Midbrain (tissue), 1 donor: ENCODE data around the gene PDGFA.
"Not testable (repeated sequence)": the region's sequence is repeated elsewhere in the genome, so short reads cannot be mapped to it uniquely, and the experiment has no call there.

Experiments
- DNase-seq: peaks from one replicate; lab custom pipeline; 2025; lab: John Stamatoyannopoulos, UW

PDGFA gene

DNA sequence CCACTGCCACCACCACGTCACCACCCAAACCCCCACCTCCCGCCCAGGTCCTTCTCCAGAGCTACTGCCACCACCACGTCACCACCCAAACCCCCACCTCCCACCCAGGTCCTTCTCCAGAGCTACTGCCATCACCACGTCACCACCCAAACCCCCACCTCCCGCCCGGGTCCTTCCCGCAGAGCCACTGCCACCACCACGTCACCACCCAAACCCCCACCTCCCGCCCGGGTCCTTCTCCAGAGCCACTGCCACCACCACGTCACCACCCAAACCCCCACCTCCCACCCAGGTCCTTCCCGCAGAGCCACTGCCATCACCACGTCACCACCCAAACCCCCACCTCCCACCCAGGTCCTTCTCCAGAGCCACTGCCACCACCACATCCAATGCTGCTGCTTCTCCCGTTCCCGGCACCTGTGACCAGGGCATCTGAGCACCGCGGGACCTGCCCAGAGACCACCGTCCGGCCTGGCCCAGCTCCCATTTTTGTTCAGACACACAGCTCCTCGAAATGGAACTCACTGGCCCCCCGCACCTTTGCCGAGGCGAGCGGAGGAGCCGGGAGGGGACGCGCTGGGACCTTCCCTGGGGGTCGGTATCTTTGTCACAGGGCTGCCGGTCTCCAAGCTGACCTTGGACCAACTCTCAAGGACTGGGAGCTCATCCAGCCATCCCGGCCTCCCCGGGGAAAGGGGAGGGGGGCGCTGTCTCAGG is 32.7 kb upstream of the PDGFA start:
- DNase-seq = not testable (repeated sequence)

DNA sequence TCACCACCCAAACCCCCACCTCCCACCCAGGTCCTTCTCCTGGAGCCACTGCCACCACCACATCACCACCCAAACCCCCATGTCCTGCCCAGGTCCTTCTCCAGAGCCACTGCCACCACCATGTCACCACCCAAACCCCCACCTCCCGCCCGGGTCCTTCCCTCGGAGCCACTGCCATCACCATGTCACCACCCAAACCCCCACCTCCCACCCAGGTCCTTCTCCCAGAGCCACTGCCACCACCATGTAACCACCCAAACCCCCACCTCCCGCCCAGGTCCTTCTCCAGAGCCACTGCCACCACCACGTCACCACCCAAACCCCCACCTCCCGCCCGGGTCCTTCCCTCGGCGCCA is 31.9 kb upstream of the PDGFA start:
- not testable (repeated sequence) for DNase-seq

DNA sequence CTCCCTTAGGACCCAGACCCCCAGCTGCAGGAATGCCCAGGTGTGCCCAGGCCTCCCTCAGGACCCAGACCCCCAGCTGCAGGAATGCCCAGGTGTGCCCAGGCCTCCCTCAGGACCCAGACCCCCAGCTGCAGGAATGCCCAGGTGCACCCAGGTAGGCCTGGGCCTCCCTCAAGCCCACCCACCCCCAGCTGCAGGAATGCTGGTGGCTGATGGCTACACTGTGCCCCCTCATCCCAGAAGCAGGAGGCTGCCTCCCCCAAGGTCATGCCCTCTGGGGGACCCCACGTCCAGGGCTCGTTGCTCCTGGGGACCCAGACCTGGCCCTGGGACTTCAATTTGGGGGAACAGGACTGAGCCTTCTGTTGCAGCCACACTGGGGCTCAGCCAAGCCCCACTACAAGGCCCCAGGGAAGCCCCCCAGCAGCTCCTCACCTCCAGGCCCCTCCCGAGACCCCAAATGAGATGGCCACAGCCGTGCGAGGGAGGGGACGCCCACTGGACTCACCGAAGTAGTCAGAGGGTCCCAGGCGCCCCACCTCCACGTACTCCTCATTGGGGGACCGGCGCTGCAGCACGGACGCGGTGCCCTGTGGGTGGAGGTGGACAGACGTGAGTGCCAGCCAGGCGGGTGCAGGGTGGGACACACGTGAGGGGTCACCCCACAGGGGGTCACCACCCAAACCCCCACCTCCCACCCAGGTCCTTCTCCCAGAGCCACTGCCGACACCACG is 31.4 kb upstream of the PDGFA start:
- no peak for DNase-seq

DNA sequence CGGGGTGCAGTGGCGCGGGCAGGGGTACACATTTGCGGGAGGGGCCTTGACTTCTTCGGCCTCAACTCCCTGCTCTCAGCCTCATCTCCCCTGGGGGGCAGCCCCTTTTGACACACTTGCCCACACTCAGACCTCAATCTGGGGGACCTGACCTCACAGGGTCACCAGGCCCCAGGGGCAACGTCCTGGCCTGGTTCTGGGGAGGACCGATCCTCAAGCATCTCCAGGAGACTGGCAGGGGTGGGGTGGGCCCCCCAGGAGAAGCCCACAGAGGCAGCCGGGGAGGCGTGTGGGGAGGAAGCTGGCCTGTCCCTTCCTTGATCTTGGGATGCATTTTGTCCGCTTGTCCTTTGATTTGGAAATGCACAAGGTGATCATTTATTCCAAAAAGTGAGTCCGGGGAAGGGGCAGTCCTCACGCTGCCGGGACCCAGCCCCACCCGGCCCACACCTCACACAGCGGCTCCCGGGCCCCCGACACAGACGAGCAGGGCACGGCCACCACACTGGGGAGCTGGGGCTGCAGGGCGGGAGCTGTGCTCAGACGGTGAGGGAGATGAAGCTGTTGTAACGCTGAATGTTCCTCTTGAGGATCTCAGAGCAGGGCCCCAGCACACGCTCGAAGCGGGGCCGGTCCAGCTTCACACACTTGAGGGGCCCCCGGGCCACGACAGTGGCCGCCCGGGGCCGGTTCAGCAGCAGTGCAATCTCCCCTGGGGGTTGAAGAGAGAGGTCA is 30.4 kb upstream of the PDGFA start:
- DNase-seq = no peak

DNA sequence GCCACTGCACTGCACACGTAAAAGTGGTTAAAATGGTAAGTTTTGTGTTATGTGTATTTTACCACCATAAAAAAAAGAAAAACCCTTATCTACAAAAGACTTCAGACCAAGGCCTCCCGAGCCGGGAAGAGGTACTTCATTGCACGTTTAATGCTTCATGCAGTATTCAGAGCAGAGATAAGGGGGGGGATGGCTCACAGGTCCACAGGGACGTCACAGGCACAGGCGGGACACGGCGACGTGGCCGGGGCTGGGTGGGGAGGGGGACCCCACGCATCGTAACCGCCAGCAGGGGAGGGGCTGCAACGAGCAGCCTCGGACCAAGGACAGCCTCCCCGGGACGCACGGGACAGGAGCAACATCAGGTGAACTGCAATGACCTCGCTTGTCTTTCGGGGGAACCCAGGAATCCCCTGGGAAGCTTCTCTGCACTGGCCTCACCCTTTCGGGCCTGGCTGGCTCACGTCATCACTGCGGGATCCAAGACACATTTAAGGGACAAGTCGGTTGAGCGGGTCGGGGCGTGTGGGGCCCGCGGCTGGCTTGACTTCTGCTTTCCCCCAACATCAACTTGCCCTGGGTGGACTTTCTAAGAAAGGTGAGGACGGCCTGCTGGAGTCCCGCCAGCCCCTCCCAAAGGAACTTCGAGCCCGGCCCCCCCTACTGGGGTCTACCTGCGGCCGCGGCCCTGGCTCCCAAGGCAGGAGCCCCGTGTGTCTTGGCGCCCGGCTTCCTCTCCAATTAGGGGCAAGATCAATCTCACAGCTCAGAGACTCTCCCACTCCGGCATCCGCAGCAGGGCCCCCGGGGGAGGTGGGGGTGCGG is 29.6 kb upstream of the PDGFA start:
- no peak for DNase-seq

DNA sequence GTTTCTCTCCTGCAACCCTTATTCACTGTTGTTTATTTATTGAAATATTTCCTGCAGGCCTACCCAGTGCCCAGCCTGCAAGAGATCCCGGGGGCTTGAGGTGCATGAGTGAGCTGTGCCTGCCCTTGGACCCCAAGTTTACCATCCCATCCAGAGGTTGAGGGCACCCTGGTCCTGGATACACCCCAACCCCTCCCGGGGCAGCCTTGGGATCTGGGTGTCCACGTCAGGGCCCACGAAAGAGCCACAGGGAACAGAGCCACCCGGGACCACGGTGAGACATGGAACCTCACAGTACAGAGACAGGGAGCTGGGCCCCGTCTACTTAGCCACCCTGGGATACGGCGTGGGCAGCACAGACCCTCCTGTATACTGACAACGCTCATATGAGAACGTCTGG is 28.8 kb upstream of the PDGFA start:
- DNase-seq = no peak

DNA sequence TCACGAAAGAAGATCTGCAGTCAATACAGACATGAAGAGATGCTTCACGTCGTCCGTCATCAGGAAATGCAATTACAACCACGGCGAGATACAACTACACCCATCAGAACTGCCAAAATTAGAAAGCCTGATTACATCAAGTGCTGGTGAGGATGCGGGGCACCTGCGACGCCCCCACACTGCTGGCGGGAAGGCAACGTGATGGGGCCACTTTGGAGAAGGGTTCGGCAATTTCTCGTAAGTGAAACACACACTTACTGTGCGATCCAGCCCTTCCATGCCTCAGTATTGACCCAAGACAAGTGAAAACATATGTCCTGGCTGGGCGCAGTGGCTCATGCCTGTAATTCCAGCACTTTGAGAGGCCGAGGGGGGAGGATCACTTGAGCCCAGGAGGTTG is 25.8 kb upstream of the PDGFA start:
- no peak for DNase-seq

DNA sequence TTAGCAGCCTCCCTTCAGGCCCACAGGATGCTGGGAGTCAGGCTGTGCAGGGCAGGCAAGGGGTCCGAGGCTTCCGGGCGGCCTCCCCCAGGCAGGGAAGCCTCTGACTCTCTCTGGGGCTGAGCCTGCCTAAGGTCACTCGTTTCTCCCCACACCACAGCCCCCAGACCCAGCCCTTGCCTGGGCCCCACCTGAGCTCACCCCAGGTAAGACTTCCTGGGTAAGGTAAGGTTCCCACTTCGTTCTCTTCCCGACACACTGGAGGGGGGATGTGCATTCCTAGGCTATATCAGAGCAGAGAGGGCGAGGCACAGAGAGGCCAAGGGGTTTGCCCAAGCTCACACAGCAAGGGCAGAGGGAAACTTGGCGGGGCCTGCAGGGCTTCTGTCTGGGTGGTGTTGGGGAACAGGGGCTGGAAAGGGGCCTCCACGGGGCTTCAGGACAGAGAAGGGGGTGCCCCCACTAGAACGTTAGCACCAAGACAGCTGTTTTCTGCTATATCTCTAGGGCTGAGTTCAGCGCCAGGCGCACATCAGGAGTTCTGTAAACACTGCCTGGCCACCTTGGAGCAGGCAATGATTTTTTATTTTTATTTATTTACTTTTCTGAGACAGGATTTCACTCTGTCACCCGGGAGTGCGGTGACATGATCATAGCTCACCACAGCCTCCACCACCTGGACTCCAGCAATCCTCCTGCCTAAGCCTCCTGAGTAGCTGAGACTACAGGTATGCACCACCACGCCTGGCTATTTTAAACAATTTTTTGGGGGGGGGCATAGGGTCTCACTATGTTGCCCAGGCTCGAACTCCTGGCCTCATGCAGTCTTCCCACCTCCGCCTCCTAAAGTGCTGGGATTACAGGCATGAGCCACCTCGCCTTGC is 24.9 kb upstream of the PDGFA start:
- no peak for DNase-seq

DNA sequence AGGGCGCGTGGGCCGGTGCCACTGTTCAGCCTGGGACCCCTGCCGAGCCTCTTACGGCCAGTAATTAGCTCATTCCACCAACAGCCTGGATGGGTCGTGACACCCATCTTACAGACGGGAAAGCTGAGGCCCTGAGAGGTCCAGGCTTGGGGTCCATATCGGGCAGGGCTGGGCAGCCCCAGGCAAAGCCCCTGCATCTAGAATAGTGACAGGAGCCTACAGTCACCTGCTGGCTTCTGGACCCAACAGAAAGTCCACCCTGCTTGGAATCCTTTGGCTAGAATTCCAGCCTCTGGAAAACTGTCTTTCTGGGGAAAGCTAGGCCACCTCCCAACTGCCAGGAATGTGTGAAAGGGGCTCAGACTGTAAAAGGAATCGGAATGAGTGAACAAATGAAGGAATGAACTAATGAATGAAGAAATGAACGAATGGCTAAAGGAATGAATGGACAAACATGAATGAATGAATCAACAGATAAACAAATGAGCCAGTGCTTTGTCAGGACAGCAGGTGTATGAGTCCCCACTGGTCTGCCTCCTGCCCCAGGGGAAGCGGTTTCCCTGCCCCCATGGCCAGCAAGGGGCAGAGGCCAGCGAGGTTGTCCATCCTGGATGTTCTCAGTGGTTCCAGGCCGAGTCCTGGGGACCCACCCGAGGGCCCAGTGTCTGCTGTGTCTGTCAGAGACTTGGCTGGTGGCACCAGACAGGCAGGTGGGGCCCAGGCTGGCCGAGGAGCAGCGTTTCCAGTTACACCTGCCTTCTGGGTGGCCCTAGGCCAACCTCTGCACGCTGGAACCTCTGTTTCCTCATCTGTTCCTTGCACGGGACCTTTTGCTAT is 24.1 kb upstream of the PDGFA start:
- no peak for DNase-seq

DNA sequence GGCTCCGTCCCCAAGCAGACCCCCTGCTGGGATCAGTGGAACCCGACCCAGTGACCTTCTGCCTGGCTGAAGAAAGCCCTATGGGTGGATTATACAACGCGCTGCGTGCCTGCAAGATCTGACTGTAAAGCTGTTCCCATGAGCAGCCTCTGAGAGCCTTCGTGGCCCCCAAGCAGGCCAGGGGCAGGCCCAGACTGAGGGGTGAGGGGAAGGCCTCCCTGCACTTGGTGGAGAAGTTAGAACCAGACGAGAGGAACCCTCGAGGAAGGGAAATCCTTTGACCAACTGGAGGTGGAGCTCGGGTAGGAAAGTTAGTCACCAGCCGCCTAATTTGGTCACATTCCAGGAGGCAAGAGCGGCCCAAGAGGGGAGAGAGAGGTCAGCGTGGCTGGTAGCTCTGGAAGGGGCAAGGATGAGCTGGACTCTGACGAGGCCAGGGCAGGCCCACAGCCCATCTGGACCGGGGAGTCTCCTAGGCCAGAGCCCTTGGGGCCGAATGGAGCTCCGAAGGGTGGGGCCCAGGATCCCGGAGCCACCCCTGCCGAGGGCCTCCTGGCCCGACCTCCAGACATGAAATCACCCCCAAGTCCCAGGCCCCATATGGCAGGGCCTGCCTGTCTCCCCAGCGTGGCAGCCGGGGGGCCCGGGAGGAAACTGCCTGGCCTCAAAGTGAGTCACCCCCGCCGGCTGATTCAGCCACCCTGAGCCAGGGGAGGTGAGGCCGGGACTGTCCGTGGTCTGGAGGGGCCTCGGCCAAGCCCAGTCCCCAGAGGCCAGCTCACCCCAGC is 23.3 kb upstream of the PDGFA start:
- DNase-seq = no peak

DNA sequence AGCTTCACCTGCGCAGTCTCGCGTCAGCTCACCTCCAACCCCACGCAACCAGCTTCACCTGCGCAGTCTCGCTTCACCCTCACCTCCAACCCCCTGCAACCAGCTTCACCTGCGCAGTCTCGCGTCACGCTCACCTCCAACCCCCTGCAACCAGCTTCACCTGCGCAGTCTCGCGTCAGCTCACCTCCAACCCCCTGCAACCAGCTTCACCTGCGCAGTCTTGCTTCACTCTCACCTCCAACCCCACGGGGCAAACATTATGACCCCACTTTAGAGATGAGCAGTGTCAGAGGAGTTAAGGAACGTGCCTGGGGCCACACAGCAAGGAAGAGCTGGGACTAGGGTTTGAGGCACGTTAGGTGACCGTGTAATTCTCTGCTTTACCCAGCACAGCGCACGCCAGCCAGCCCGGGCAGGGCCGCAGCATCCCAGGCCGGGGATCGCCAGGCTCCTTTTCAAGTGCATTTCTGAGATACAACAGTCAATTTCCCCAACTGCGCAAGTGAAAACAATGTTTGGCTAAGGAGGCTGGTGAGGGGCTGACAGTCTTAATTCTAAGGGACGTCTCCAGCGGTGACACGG is 22.6 kb upstream of the PDGFA start:
- no peak for DNase-seq

DNA sequence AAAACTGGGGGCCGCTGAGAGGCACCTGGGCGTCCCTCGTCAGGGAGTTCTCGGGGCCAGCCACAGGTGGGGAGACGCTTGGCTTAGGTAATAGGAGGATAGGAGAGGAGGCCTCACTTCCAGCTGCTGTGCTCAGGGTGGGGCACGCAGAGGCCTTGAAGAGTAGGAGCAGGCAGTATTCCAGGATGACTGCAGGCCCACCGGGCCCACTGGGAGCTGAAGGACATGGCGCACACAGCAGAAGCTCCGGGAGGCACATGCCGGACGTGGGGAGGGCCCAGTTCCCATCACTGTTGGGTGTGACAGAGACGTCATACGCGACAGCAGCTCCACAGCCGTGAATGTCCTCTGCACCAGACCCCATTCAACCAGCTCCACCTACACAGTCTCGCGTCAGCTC is 22.0 kb upstream of the PDGFA start:
- no peak for DNase-seq

DNA sequence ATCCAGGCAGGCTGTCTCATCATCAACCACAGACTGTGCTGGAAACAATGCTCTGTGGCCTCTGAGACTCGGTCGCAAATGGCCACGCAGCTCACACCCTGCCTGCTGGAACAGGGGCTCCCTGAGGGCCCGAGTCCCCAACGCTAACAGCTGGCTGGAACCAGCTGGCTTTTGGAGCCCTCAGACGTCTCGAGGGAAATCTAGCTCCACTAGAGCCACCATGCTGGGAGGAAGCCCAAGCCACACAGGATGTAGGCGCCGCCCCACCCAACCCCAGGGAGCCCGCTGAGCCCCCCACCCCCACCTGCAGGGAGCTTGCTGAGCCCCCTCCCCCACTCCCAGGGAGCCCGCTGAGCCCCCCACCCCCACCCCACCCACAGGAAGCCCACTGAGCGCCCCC is 21.4 kb upstream of the PDGFA start:
- DNase-seq = no peak

DNA sequence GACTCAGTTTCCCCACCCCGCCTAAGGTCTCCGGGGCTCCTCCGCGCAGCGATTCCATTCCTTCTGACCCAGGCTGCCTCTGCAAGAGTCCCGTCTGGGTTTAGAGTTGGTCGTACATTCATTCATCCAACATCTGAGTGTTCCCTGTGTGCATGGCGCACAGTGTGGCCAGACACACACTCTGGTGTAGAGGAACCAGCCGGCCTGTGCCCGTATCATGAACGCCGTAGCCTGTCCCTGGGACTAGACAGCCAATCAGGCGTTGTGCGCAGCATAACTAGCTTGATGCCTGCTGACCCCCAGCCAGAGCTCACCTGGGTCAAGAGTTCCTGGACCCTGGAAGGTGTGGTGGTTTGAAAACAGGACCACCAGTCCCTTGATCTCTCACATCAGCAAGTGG is 20.9 kb upstream of the PDGFA start:
- no peak for DNase-seq

DNA sequence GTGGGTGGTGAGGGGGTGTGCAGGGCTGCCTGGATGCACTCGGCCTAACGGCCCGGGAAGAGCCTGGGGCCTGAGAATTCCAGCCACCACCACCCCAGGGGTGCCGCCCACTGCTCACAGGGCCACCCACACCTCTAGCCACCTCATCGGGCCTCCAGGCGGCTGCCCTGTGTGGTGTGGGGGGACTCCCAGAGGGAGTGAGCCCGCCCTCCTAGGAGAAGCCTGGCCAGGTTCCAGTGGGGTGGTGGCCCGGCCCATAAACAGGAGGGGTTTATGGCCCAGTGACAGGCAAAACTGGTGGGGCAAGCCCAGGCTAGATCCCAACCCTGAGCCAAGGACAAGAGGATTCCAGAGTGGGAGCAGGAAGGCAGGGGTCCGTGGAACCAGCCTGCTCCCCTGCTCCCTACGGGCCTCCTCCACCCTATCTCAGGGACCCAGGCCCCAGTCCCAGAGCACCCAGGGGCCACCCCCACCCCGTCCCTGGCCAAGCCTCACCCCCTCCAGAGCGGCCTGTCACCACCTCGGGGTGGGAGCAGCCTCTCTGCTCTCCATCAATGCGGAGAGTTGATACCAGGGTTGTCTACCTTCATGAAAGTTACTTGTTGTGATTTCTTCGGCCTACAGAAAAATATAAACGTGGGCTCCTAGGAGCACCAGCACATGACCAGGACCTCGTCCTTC is 20.2 kb upstream of the PDGFA start:
- no peak for DNase-seq

DNA sequence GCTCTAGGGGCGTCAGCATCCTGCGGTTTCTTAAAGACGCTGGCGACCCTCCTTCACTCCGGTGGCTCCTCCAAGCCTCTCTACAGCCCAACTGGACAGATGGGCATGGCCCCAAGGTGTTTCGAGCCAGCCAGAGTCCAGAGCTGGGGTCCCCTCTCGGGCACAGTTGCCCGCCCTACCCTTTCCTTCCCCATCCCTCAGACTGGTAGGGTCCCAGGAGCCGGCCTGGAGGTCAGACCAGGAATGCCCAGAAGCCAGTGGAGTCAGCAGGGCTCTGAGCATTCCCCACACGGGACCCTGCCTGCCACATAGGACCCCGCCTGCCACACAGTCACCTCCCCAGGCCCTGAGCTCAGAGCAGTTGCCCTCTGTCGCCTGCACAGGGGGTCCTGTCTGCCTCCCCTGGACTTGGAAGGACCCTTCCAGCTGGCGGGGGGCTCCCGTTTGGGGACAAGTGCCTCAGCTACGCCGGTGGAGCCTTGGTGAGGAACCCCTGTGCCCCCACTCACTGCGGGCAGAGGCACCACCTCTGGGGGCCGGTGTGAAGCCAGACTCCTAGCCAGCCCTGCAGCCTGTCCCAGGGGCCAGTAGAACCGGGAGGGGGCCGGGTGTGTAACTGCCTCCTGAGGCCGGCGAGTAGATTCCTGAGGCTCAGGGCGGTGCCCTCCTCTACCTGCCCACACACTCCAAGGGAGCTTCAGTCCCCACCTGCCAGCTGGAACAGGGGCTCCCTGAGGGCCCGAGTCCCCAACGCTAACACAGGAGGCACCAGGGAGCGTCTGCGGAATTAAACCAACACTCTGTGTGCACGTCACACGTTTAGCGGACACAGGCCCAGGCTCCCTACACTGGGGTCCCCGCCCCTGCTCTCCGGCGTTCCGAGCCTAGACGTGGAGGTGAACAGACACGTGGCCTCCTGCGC is 19.4 kb upstream of the PDGFA start:
- no peak for DNase-seq

DNA sequence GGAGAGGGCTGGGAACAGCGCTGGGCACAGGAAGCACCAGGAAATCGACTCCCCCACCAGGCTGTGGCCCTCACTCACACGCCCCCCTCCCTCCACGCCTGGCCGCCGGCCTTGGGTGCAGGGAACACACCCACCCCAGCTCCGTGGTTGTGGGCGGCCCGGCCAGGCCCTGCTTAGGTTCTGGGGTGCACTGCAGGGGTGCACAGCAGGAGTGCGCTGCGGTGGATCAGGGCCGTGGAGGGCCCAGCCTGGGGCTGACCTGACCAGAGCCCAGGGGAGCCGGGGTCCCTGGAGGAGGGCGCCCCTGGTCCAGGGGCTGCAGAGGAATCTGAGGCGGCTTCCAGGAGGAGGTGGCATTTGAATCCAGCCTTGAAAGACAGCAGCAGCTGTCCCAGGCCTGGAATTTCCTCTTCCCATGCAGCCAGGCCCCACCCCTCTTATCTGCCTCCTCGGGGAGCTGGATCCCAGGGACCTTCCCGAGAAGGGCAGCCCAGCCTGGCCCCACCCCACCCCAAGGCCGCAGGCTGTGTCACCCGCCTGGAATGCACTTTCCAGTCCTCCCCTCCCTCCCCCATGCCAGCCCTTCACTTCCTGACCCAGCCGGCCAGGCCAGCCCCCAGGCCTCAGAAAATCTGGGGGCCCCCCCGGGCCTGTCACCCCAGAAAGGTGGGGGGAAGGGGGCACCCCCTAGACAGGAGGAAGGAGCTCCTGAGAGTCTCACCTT is 18.4 kb upstream of the PDGFA start:
- no peak for DNase-seq
